DND-41 (cell line): ENCODE results near the gene ANAPC13.

ENCODE experiments used
- ATAC-seq: fragments of 200-7000 bp; cut with Tn5 transposase; 3 replicates; pipeline ENCODE4 v1.9.1; 2021; ENCODE audit warnings: low read depth; ENCODE audit not compliant: insufficient read depth
- DNase-seq: peaks from one replicate; pipeline ENCODE4 v3.0.0-alpha.2; 2020
- H2AFZ ChIP-seq: 2 replicates; pipeline ENCODE4 v1.6.0; 2012; ENCODE audit warnings: low read depth, low read length
- H3K27ac ChIP-seq: 2 replicates; pipeline ENCODE4 v1.5.1; 2012; ENCODE audit warnings: low read length, inconsistent platforms
- H3K27me3 ChIP-seq: fragments of 200-600 bp; sonication (generic); 2 replicates; pipeline ENCODE4 v1.6.0; 2012; ENCODE audit warnings: low read length, mild to moderate bottlenecking, inconsistent platforms; ENCODE audit not compliant: insufficient read depth, poor library complexity
- H3K36me3 ChIP-seq: 2 replicates; pipeline ENCODE4 v1.5.1; 2012; ENCODE audit warnings: low read length, inconsistent platforms; ENCODE audit not compliant: insufficient read depth
- H3K4me1 ChIP-seq: 2 replicates; pipeline ENCODE4 v1.5.1; 2012; ENCODE audit warnings: mild to moderate bottlenecking, low read length; ENCODE audit not compliant: insufficient read depth
- H3K4me2 ChIP-seq: 2 replicates; pipeline ENCODE4 v1.6.0; 2012; ENCODE audit warnings: mild to moderate bottlenecking, moderate library complexity, low read length, inconsistent platforms; ENCODE audit not compliant: insufficient read depth
- H3K4me3 ChIP-seq, 2 experiments: fragments of 200-600 bp in 1 of 2; shearing (Covaris generic) in 1 of 2; 2 replicates each; pipeline ENCODE4 v1.5.1; 2012 to 2016; ENCODE audit warnings: inconsistent platforms in 2 of 2, low read length in 2 of 2, mild to moderate bottlenecking in 2 of 2, low read depth in 1 of 2, moderate library complexity in 1 of 2
- H3K79me2 ChIP-seq: 2 replicates; pipeline ENCODE4 v1.6.0; 2012; ENCODE audit warnings: low read length, inconsistent platforms; ENCODE audit not compliant: insufficient read depth
- H3K9ac ChIP-seq: 2 replicates; pipeline ENCODE4 v1.6.0; 2012; ENCODE audit warnings: low read depth, mild to moderate bottlenecking, inconsistent platforms, low read length, moderate library complexity
- H3K9me3 ChIP-seq: 2 replicates; pipeline ENCODE4 v1.5.1; 2012; ENCODE audit warnings: low read length, moderate library complexity, mild to moderate bottlenecking, inconsistent platforms; ENCODE audit not compliant: insufficient read depth, severe bottlenecking
- H4K20me1 ChIP-seq: 2 replicates; pipeline ENCODE4 v1.6.0; 2012; ENCODE audit warnings: low read length; ENCODE audit not compliant: insufficient read depth
- CTCF ChIP-seq: IDR thresholded peaks from 2 replicates; pipeline ENCODE4 v1.5.1; 2012; ENCODE audit warnings: borderline replicate concordance, low read length, moderate library complexity, mild to moderate bottlenecking; ENCODE audit not compliant: poor library complexity, severe bottlenecking; ENCODE audit errors: extremely low read depth
- EZH2 ChIP-seq: IDR thresholded peaks from 3 replicates; pipeline ENCODE4 v1.6.1; 2012; ENCODE audit warnings: borderline replicate concordance, low read depth, mild to moderate bottlenecking, moderate library complexity, low read length, inconsistent platforms; ENCODE audit not compliant: severe bottlenecking

The ANAPC13 gene

GRCh38 chr3:134477938-134478337 lies 7.8 kb downstream of the ANAPC13 start:
- Histone ChIP-seq H3K36me3 (peaks cover 67% of the 10 kb centered on the region), H3K27ac (no peak overlapping the region), H3K4me2 (no peak overlapping the region), H3K9me3 (no peaks in the 10 kb centered on the region), H4K20me1 (no peaks in the 10 kb centered on the region), H3K79me2 (peaks cover 4% of the 10 kb centered on the region), H3K4me1 (peaks cover 4% of the 10 kb centered on the region; the same call in 1 of the 2 replicates), H3K4me3 (no peak overlapping the region), H2AFZ (no peak overlapping the region), H3K9ac (no peak overlapping the region), H3K27me3 (no peaks in the 10 kb centered on the region)
- DNase-seq: no peak
- no peak for ATAC-seq
- no peak for TF ChIP-seq CTCF
- no peak for TF ChIP-seq EZH2

GRCh38 chr3:134477002-134477401 lies 8.8 kb downstream of the ANAPC13 start:
- Histone ChIP-seq H3K4me1 (no peaks in the 10 kb centered on the region), H3K9me3 (no peaks in the 10 kb centered on the region), H3K36me3 (peaks cover 58% of the 10 kb centered on the region), H4K20me1 (no peaks in the 10 kb centered on the region), H3K27ac (no peak overlapping the region), H3K9ac (no peak overlapping the region), H3K4me3 (no peak overlapping the region), H2AFZ (no peak overlapping the region), H3K27me3 (no peaks in the 10 kb centered on the region), H3K79me2 (no peaks in the 10 kb centered on the region), H3K4me2 (no peak overlapping the region)
- TF ChIP-seq CTCF (no peak), EZH2 (no peak)
- ATAC-seq (no peak), DNase-seq (no peak)

GRCh38 chr3:134476306-134476705 lies 9.5 kb downstream of the ANAPC13 start:
- Histone ChIP-seq H3K4me1 (no peaks in the 10 kb centered on the region), H2AFZ (no peak overlapping the region), H3K27me3 (no peaks in the 10 kb centered on the region), H3K9me3 (no peaks in the 10 kb centered on the region), H3K9ac (no peak overlapping the region), H3K4me2 (no peak overlapping the region), H4K20me1 (no peaks in the 10 kb centered on the region), H3K79me2 (no peaks in the 10 kb centered on the region), H3K4me3 (no peak overlapping the region), H3K27ac (no peak overlapping the region), H3K36me3 (peaks cover 52% of the 10 kb centered on the region)
- no peak for ATAC-seq
- no peak for DNase-seq
- TF ChIP-seq EZH2 (no peak), CTCF (no peak)

GRCh38 chr3:134474956-134475355 lies 10.8 kb downstream of the ANAPC13 start:
- no peak overlapping the region for H3K4me3 ChIP-seq
- TF ChIP-seq CTCF: no peak
- no peak for TF ChIP-seq EZH2
- no peaks in the 10 kb centered on the region for H3K4me1 ChIP-seq
- no peaks in the 10 kb centered on the region for H3K27me3 ChIP-seq
- no peak for ATAC-seq
- H3K27ac ChIP-seq: no peak overlapping the region
- no peaks in the 10 kb centered on the region for H3K79me2 ChIP-seq
- no peak overlapping the region for H3K4me2 ChIP-seq
- H2AFZ ChIP-seq: no peak overlapping the region
- peaks cover 38% of the 10 kb centered on the region for H3K36me3 ChIP-seq
- no peaks in the 10 kb centered on the region for H3K9me3 ChIP-seq
- DNase-seq: no peak
- H3K9ac ChIP-seq: no peak overlapping the region
- no peaks in the 10 kb centered on the region for H4K20me1 ChIP-seq
